CD4-positive, alpha-beta T cell treated with Interleukin-21 for 1 hour (primary cell): Measurements from ENCODE around the gene BCDIN3D.
"Not testable (repeated sequence)": the region's sequence is repeated elsewhere in the genome, so short reads cannot be mapped to it uniquely, and the experiment has no call there.

Source experiments
- DNase-seq: peaks from one replicate; pipeline ENCODE4 v3.0.0-alpha.2; 2020

Gene BCDIN3D, protein sequence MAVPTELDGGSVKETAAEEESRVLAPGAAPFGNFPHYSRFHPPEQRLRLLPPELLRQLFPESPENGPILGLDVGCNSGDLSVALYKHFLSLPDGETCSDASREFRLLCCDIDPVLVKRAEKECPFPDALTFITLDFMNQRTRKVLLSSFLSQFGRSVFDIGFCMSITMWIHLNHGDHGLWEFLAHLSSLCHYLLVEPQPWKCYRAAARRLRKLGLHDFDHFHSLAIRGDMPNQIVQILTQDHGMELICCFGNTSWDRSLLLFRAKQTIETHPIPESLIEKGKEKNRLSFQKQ

GRCh38 chr12:49842519-49843352 lies at the start of gene BCDIN3D:
BCDIN3D (minus strand) TSS chr12:49843106; CDS start chr12:49843087, 19 bp downstream.
- peak; percentile 92 for DNase-seq

GRCh38 chr12:49892084-49892731 lies 49.3 kb upstream of the BCDIN3D start:
- DNase-seq, result no peak

DNA sequence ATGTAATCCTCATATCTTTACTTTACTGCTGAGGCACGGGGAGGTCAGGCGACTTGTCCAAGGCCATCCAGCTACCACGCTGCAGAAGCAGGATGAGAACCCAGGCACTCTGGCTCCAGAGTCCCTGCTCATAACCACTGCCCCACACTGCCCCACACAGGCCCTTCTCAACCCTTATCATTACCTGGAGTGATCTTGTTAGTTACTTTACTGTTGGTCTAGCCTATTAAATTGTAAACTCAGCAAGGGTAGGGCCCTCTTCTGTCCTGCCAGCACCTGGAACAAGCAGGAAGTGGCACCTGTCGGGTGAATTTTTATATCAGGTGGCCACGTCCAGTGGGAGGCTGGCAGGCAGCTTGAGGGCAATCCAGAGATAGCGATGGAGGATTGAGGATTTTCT lies 48.6 kb upstream of the BCDIN3D start:
- DNase-seq, result no peak

DNA sequence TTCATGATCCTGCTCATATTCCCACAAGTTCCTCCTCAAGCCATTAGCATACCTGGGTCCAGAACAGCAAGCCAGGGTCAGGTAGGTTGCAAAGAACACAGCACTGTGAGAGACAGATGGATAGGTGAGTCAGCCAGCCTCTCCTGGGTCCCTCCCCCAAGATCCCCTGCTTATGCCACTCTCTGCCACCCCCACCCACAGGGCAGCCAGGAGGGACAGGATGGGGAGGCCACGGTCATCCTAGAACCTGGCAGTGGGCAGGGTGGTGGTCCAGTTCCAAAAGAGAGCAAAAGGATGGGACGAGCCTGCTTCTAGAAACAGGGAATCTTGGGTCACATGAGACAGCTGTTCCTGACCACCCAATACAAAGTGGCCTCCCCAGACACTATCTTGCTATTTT lies 48.1 kb upstream of the BCDIN3D start:
- no peak for DNase-seq

GRCh38 chr12:49890096-49890461 lies 47.2 kb upstream of the BCDIN3D start:
- no peak for DNase-seq

DNA sequence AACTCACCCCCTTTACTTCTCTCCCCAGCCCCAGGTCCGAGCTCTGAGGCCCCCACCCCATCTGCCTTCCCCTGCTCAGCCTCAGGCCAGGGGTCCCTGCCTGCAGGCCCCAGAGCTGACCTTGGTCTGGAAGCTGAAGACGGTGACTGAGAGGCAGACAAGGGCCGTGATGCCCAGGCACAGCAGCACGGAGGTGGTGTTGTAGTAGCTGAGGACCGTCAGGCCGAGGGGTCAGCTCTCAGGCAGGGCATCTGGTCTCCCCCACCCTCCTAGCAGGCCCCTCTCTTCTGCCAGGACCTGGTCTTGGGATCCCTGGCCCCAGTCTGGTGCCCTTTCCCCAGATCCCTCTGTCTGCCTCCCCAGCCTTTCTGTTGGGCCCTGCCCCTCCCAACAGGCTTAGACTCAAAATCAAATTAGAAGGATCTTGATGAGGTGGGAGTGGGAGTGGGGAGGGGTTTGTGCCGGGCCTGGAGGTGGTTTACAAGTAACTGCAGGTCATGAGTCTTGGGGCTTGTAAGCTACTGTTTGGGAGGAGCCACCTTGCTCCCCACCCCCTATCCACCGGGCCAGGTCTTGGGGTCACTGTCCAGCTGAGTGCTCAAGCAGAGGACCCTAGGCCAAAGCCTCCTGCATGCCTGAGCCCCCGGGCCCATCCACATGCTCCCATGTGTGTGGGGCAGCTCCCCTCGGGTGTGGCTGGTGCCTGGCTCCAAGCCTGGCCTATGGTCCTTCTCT lies 46.6 kb upstream of the BCDIN3D start:
- DNase-seq, result no peak

DNA sequence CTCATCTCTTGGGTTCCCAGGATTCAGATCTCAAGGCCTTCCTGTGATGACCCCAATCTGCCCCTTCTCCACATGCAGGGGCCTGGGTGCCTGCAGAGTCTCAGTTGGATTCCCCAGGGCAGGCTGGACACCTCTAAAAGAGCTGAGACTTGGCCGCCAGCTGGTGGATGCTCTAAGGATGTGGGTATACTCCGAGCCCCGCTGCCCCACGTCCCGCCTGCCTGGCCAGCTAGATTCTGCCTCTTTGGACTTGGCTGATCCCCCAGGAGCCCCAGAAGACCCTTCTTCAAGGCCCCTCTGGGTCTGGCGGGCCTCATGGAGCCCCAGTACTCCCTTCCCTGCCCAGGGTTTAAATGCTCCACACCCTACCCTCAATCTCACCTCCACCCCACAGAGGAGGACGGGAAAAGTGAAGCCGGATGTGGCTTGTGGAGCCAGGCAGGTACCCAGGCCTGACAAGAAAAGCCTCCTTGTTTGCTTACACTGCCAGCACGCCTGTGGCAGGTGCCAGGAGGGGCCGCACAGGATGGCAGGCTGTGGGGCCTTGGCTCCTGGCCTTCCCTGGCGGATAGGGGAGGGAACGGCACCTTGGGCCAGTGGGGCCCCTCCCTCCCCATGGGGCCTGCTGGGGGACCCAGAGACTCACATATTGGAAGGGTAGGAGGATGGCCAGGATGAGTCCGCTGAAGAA lies 45.7 kb upstream of the BCDIN3D start:
- no peak for DNase-seq

GRCh38 chr12:49887536-49888401 lies 44.9 kb upstream of the BCDIN3D start:
- DNase-seq, result no peak

- no peak for DNase-seq
These were observed 44.2 kb upstream of the BCDIN3D start for GRCh38 chr12:49887091-49887490.

- no peak for DNase-seq
These were observed 43.0 kb upstream of the BCDIN3D start for GRCh38 chr12:49885663-49886461.

DNA sequence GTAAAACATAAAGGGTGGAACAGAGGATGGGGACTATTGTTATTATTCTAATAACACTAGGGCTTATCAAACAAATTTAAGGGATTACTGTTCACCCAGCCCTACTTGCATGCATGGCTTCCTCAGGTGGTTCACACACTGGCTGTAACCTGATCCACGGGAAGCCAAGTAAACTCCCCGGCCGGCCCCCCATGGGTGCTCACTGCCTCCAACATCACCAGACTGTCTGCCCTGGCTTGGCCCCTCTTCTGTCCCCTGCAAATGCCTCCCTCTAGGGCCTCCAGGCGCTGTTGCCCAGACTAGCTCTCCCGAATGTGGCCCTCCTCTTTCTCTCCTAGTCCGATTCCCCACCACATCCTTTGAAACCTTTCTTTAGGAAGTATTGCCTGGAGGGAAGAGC lies 42.2 kb upstream of the BCDIN3D start:
- no peak for DNase-seq

- DNase-seq, result no peak
These were observed 40.1 kb upstream of the BCDIN3D start for GRCh38 chr12:49882851-49883464.

DNA sequence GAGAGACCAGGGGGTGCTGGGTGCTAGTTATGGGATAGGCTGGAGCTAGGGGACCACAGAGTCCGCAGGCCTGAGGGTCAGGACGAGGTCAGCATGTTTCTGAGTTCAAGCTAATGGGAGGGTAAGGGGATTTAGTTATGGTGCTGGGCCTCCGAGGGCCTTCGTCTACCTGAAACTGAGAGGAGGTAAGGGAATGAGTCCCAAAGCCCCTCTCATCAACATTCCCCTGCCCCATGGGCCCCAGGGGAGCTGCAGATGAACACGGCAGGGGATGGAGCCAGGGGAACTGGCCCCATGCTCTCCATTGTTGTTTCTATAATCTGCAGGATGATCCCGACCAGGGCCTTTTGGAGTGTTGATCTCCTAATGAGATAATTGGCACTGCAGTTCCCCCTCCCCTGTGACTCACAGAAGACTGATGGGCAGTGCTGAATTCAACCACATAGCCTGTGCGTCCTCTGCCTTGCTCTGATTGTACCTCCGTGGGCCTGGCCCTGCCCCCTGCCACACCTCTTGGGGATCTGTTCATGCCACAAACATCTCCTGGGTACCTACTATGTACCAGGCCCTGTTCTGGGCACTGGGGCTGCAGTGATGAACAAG lies 39.4 kb upstream of the BCDIN3D start:
- DNase-seq, result no peak

- DNase-seq, result no peak
These were observed 38.7 kb upstream of the BCDIN3D start for GRCh38 chr12:49881415-49882247.

- DNase-seq, result no peak
These were observed 38.0 kb upstream of the BCDIN3D start for GRCh38 chr12:49880756-49881414.

DNA sequence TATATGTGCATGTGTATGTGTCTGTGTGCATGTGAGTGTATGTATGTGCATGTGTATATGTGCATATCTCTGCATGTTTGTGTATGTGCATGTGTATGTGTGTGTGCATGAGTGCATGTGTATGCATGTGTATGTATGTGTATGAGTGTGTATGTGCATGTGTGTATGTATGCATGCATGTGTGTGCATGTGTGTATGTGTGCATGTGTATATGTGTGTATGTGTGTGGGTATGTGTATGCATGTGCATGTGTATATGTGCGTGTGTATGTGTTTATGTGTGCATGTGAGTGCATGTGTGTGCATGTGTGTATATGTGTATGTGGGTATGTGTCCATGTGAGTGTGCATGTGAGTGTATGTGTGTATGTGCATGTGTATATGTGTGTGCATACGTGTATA lies 36.2 kb upstream of the BCDIN3D start:
- not testable (repeated sequence) for DNase-seq

GRCh38 chr12:49878021-49878420 lies 35.1 kb upstream of the BCDIN3D start:
- no peak for DNase-seq

GRCh38 chr12:49877066-49877465 lies 34.2 kb upstream of the BCDIN3D start:
- DNase-seq, result no peak
